Panc1 (cell line): ENCODE measurements around the gene CAPN15. TPM values are rescaled to one million over a fixed set of nuclear protein-coding genes. Genes with fewer than 3 reads are reported as not detected.
A peak's percentile ranks its signal among the peaks of the same experiment; 100 is the strongest.

Source experiments
- ATAC-seq: fragments of 200-7000 bp; cut with Tn5 transposase; 2 replicates; pipeline ENCODE4 v1.9.1; 2020; ENCODE audit warnings: mild to moderate bottlenecking, moderate library complexity
- BruUV-seq: library from RNA; stranded (reverse); fragments of 400-500 nt; replicated peaks from 2 replicates; lab custom pipeline; 2021; lab: Mats Ljungman, UMichigan
- CTCF ChIA-PET: fragments of 300-600 bp; sonication (Branson Sonifier 250); formaldehyde crosslinking; loops from one replicate; lab custom pipeline; 2022; ENCODE audit warnings: antibody characterized with exemption; lab: Charles Lee
- POLR2A ChIA-PET: fragments of 300-600 bp; sonication (Branson Sonifier 250); formaldehyde crosslinking; loops from one replicate; lab custom pipeline; 2022; ENCODE audit warnings: antibody characterized with exemption; lab: Charles Lee
- DNase-seq: peaks from one replicate; pipeline ENCODE4 v3.0.0-alpha.2; 2010; ENCODE audit warnings: low read depth, low spot score
- H3K27ac ChIP-seq: 2 replicates; pipeline ENCODE4 v1.5.1; 2011; ENCODE audit warnings: mild to moderate bottlenecking, low read length, inconsistent platforms
- H3K27me3 ChIP-seq: fragments of 200-500 bp; sonication (Bioruptor generic); 2 replicates; pipeline ENCODE4 v1.6.0; 2014; ENCODE audit warnings: low read length, inconsistent platforms; ENCODE audit not compliant: control insufficient read depth, insufficient read depth
- H3K36me3 ChIP-seq: fragments of 200-500 bp; sonication (Bioruptor generic); 2 replicates; pipeline ENCODE4 v1.5.1; 2014; ENCODE audit warnings: inconsistent platforms, mild to moderate bottlenecking, low read length, moderate library complexity; ENCODE audit not compliant: control insufficient read depth, insufficient read depth
- H3K4me1 ChIP-seq: 2 replicates; pipeline ENCODE4 v1.5.1; 2011; ENCODE audit warnings: inconsistent platforms, mild to moderate bottlenecking, low read length, moderate library complexity; ENCODE audit not compliant: control insufficient read depth, insufficient read depth
- H3K4me3 ChIP-seq, 2 experiments: 2 replicates each; pipeline ENCODE4 v1.5.1; 2011 to 2012; ENCODE audit warnings: low read depth in 2 of 2, low read length in 2 of 2, mild to moderate bottlenecking in 2 of 2, inconsistent platforms in 1 of 2, moderate library complexity in 1 of 2
- H3K9me3 ChIP-seq: fragments of 200-500 bp; sonication (Bioruptor generic); 2 replicates; pipeline ENCODE4 v1.5.1; 2014; ENCODE audit warnings: low read depth, mild to moderate bottlenecking, inconsistent platforms, low read length, moderate library complexity; ENCODE audit not compliant: control insufficient read depth, insufficient read depth
- CTCF ChIP-seq: fragments of 450-650 bp; IDR thresholded peaks from 2 replicates; pipeline ENCODE4 v1.5.1; 2017; ENCODE audit warnings: mild to moderate bottlenecking
- POLR2AphosphoS5 ChIP-seq: IDR thresholded peaks from 2 replicates; pipeline ENCODE4 v1.6.1; 2012; ENCODE audit warnings: mild to moderate bottlenecking, low read depth, low read length, moderate library complexity
- REST ChIP-seq, 2 experiments: IDR thresholded peaks; 2 replicates each; pipeline ENCODE4 v1.6.1; 2011 to 2012; ENCODE audit warnings: low read depth in 2 of 2, control low read depth in 1 of 2, low read length in 1 of 2, mild to moderate bottlenecking in 1 of 2, moderate library complexity in 1 of 2; ENCODE audit not compliant: insufficient read depth in 1 of 2
- SIN3A ChIP-seq: IDR thresholded peaks from 2 replicates; pipeline ENCODE4 v1.6.1; 2012; ENCODE audit warnings: low read depth, mild to moderate bottlenecking, low read length, moderate library complexity, borderline replicate concordance; ENCODE audit not compliant: insufficient read depth
- TCF7L2 ChIP-seq: IDR thresholded peaks from 2 replicates; pipeline ENCODE4 v1.6.1; 2011; ENCODE audit warnings: mild to moderate bottlenecking, low read depth, low read length, inconsistent platforms
- in situ Hi-C: cut with HindIII; loops from 2 replicates; pipeline ENCODE4 v1.10.0; 2016; ENCODE audit warnings: low sequenced_read_pairs, low pct_unique_long_range_greater_than_20kb
- intact Hi-C: fragments of 100-400 bp; cut with micrococcal nuclease; formaldehyde crosslinking; loops from one replicate; pipeline ENCODE4 v1.10.0; 2022; ENCODE audit not compliant: unreplicated experiment
- total RNA-seq: library from RNA; stranded (reverse); gene quantifications from one replicate; pipeline ENCODE4 v1.2.1, GENCODE V29; 2021; ENCODE audit not compliant: unreplicated experiment

The CAPN15 gene
- total RNA-seq, 1 experiment from 2014 or later, result 78.5 TPM

DNA sequence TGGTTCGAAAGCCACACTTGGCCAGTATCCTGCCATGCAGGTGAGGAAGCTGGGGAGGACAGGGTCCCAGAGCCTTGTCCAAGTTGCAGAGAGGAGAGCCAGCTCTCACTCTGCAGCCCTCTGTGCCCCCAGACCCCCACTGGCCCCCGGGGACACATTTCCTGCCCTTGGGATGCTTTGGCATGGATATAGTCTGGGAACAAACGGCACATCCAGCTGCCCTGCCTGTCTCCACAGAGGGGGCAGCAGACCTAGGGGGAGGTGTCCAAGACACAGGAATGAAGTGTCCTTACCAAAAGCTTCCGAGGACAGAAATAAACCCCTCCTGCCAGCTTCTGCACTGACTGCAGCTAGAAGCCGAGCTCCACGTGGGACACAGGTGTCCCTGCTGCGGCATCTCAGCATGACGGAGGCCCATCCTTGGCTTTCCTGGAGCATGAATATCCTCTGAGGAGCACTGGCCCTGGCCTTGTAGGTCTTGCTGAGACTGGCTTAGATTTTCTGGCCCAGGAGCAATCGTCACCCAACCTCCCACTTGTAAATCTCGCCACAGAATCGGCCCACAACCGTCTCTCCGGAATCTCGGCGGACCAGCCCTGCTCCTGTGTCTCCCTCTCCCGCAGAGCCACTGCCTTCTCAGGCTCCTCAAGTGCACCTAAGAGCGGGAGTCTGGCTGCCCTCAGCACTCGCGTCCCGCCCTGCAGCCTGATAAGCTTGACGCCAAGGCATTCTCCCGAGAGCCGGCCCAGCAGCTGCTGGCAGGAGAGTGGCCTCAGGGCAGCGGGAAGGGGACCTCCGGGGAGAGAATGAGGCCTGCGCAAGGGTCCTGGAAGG, 1.1 kb upstream of the CAPN15 start:
- intact Hi-C loops, result no loop called here
- ATAC-seq, result peak; percentile 0; the same call in 1 of the 2 replicates

More for the DNA sequence above, 1.1 kb upstream of the CAPN15 start:
- Histone ChIP-seq H3K27ac (peak overlapping the region; percentile 95), H3K4me3 (peak overlapping the region; percentile 82), H3K4me1 (peaks cover 42% of the 10 kb centered on the region), H3K27me3 (no peaks in the 10 kb centered on the region), H3K36me3 (no peaks in the 10 kb centered on the region), H3K9me3 (no peaks in the 10 kb centered on the region)
- no TSS peak for BruUV-seq
- DNase-seq, result no peak
- ChIA-PET CTCF (no interaction called here), POLR2A (no interaction called here)
- no peak; the same call in 1 of the 2 replicates for TF ChIP-seq POLR2AphosphoS5
- TF ChIP-seq REST (IDR thresholded peaks at IDR 0.05; ENCODE audit: insufficient read depth in 1 of 2, low read depth in 2 of 2, low read length in 1 of 2), result no peak
- TF ChIP-seq SIN3A, result no peak; the same call in 1 of the 2 replicates
- TF ChIP-seq TCF7L2, result no peak
- no peak for TF ChIP-seq CTCF
- in situ Hi-C loops, result no loop called here
